Left cardiac atrium (tissue), 4 donors: ENCODE data around the gene FBF1. TPM values are rescaled to one million over a fixed set of nuclear protein-coding genes. Genes with fewer than 3 reads are reported as not detected.

Experiments
- ATAC-seq, 2 donors: fragments of 200-7000 bp; cut with Tn5 transposase; one replicate each; pipeline ENCODE4 v1.9.1; 2020; ENCODE audit warnings: mild to moderate bottlenecking in 2 of 2, moderate library complexity in 2 of 2
- DNase-seq: peaks from one replicate; pipeline ENCODE4 v3.0.0-alpha.2; 2020
- intact Hi-C, 2 donors: fragments of 100-400 bp; cut with DNase I; formaldehyde crosslinking; loops; one replicate each; pipeline versions ENCODE4 v1.14.1 to v1.15.1; 2022 to 2023
- total RNA-seq, 2 donors: library from RNA; stranded (reverse); fragmentation: NEBNext Ultra II Directional; extraction: Animal tissue kit (Norgen Biotek cat#: 25700); gene quantifications; one replicate each; pipeline ENCODE4 v1.2.1, GENCODE V29; 2021
- donor health status: DM: no; HTN: yes; CAD: no.
- donor health status: DM: no; HTN: yes; CAD: no; lungs with severe emphysema.
- donor health status: DM: yes; HTN: yes; CAD: no.
- donor health status: Dilated cardiomyopathy.

The FBF1 gene
- total RNA-seq, 2 donors from 2014 or later, result 3.0 to 4.7 TPM

- intact Hi-C loops, result no loop called here
- DNase-seq, result no peak
- ATAC-seq, result no peak
These were observed 39.1 kb downstream of the FBF1 start for GRCh38 chr17:75901727-75902126.

GRCh38 chr17:75900691-75901533 is 39.9 kb downstream of the FBF1 start:
- DNase-seq, result no peak
- ATAC-seq, result no peak
- intact Hi-C loops, result no loop called here

- DNase-seq, result no peak
- ATAC-seq, result no peak
- intact Hi-C loops, result loop anchor here in 1 of 2 donors (10.0 kb wide), 1 partner anchor 135 kb away; the partner anchor contains the start of gene GALK1
These were observed 40.9 kb downstream of the FBF1 start for GRCh38 chr17:75899767-75900468.

- DNase-seq (no peak), ATAC-seq (no peak)
- intact Hi-C loops, result loop anchor here in 1 of 2 donors (10.0 kb wide), 1 partner anchor 135 kb away; the partner anchor contains the start of gene GALK1
These were observed 41.5 kb downstream of the FBF1 start for GRCh38 chr17:75899353-75899752.

- no peak for ATAC-seq
- intact Hi-C loops, result loop anchor here in 1 of 2 donors (10.0 kb wide), 1 partner anchor 134 kb away; the partner anchor contains the start of gene GALK1
These were observed 42.1 kb downstream of the FBF1 start for GRCh38 chr17:75898791-75899190.

GRCh38 chr17:75898065-75898464 is 42.8 kb downstream of the FBF1 start:
- no peak for ATAC-seq
- DNase-seq, result no peak
- intact Hi-C loops, result loop anchor here in 1 of 2 donors (10.0 kb wide), 1 partner anchor 133 kb away; the partner anchor contains the start of gene GALK1

More at GRCh38 chr17:75898791-75899190, 42.1 kb downstream of the FBF1 start:
- no peak for DNase-seq

GRCh38 chr17:75897160-75898019 is 43.5 kb downstream of the FBF1 start:
- no peak for DNase-seq
- no peak for ATAC-seq
- intact Hi-C loops, result loop anchor here in 1 of 2 donors (10.0 kb wide), 1 partner anchor 133 kb away; the partner anchor contains the start of gene GALK1

- intact Hi-C loops, result loop anchor here in 1 of 2 donors (10.0 kb wide), 1 partner anchor 132 kb away; the partner anchor contains the start of gene GALK1
These were observed 44.3 kb downstream of the FBF1 start, which contains the start of gene TRIM65 for GRCh38 chr17:75896415-75897159. Gene TRIM65 (minus strand): TSS chr17:75896951. CDS start chr17:75896937, 14 bp downstream.

GRCh38 chr17:75895370-75896155 is 45.3 kb downstream of the FBF1 start:
- no peak for ATAC-seq

More at GRCh38 chr17:75896415-75897159, 44.3 kb downstream of the FBF1 start, which contains the start of gene TRIM65:
- peak; percentile 92 for DNase-seq
- peak; percentile 85 to 91 for ATAC-seq

GRCh38 chr17:75894049-75894733 is 46.7 kb downstream of the FBF1 start:
- no peak for DNase-seq
- ATAC-seq, result no peak
- intact Hi-C loops, result loop anchor here in 1 of 2 donors (10.0 kb wide), 1 partner anchor 129 kb away; the partner anchor contains the start of gene GALK1

More at GRCh38 chr17:75895370-75896155, 45.3 kb downstream of the FBF1 start:
- no peak for DNase-seq
- intact Hi-C loops, result loop anchor here in 1 of 2 donors (10.0 kb wide), 1 partner anchor 131 kb away; the partner anchor contains the start of gene GALK1

GRCh38 chr17:75893305-75894048 is 47.4 kb downstream of the FBF1 start:
- DNase-seq, result no peak
- no peak for ATAC-seq
- intact Hi-C loops, result loop anchor here in 1 of 2 donors (10.0 kb wide), 1 partner anchor 129 kb away; the partner anchor contains the start of gene GALK1

GRCh38 chr17:75892556-75893224 is 48.2 kb downstream of the FBF1 start:
- no peak for ATAC-seq
- DNase-seq, result no peak
- intact Hi-C loops, result loop anchor here in 1 of 2 donors (10.0 kb wide), 1 partner anchor 128 kb away; the partner anchor contains the start of gene GALK1

- ATAC-seq, result no peak
- intact Hi-C loops, result loop anchor here in 1 of 2 donors (10.0 kb wide), 1 partner anchor 127 kb away; the partner anchor contains the start of gene GALK1
- DNase-seq, result no peak
These were observed 49.0 kb downstream of the FBF1 start for GRCh38 chr17:75891605-75892555.
